Activated naive CD4-positive, alpha-beta T cell treated with anti-CD3 and anti-CD28 coated beads for 36 hours (primary cell): ENCODE data around the gene NBPF12. TPM values are rescaled to one million over a fixed set of nuclear protein-coding genes. Genes with fewer than 3 reads are reported as not detected.
"Not testable (repeated sequence)": the region's sequence is repeated elsewhere in the genome, so short reads cannot be mapped to it uniquely, and the experiment has no call there.

ENCODE experiments used
- CTCF ChIA-PET: fragments of 350-600 bp; sonication (Branson Sonifier 250); formaldehyde crosslinking; loops from one replicate; lab custom pipeline; 2021; ENCODE audit warnings: antibody characterized with exemption; lab: Charles Lee
- DNase-seq: peaks from one replicate; pipeline ENCODE4 v3.0.0-alpha.2; 2020
- H3K27ac Mint-ChIP-seq: one replicate; pipeline ENCODE4 v1.8.0; 2021; ENCODE audit warnings: mild to moderate bottlenecking, mixed read lengths
- H3K27me3 Mint-ChIP-seq: one replicate; pipeline ENCODE4 v1.8.0; 2021; ENCODE audit warnings: low read depth, mixed read lengths
- H3K36me3 Mint-ChIP-seq: one replicate; pipeline ENCODE4 v1.8.0; 2021; ENCODE audit warnings: low read depth, mixed read lengths
- H3K4me1 Mint-ChIP-seq: one replicate; pipeline ENCODE4 v1.8.0; 2021; ENCODE audit warnings: low read depth, mixed read lengths
- H3K4me3 Mint-ChIP-seq: one replicate; pipeline ENCODE4 v1.8.0; 2021; ENCODE audit warnings: mild to moderate bottlenecking, moderate library complexity, mixed read lengths
- H3K9me3 Mint-ChIP-seq: one replicate; pipeline ENCODE4 v1.8.0; 2021; ENCODE audit warnings: mixed read lengths
- intact Hi-C: fragments of 100-400 bp; cut with micrococcal nuclease; formaldehyde crosslinking; loops from one replicate; pipeline ENCODE4 v1.15.1; 2023
- total RNA-seq, 2 experiments: library from RNA; stranded (reverse); gene quantifications; one replicate each; pipeline ENCODE4 v1.2.3, GENCODE V29; 2021

The NBPF12 gene
- total RNA-seq, 2 experiments from 2014 or later = 6.1 to 6.2 TPM

- H3K36me3 Mint-ChIP-seq, H3K9me3 Mint-ChIP-seq, H3K27me3 Mint-ChIP-seq, H3K4me3 Mint-ChIP-seq, CTCF ChIA-PET, intact Hi-C loops, H3K4me1 Mint-ChIP-seq, DNase-seq, H3K27ac Mint-ChIP-seq: not testable (repeated sequence)
Measured at GRCh38 chr1:147026975-147027374, 88.9 kb downstream of the NBPF12 start.

DNA sequence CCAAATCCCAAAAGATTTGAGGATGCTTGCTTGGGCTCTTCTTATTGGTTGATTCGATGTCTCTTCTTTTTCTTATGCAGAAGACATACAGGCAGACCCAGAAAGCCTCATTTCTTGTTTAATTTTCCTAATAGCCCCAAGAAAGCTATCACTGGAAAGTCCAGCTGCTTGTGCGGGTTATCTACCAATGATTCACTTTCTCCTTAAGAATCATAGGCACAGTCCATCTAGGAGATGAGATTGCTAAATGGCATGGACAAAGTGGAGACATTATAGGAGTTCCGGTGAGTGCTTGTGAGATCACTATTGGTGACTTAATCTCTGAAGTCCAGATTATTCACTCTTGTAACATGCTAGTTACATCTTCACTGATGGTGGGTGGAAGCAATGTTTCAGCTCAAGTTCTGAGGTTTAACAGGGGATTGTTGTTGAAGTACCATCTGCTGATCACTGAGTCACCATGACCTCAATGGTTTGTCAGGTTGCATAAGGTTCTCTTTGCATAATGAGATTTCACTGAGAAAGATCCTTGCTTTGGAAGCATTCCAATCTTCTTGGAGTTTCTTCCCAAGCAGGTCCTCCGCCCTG is 92.0 kb downstream of the NBPF12 start:
- CTCF ChIA-PET = interaction anchor here (0.6 kb wide), 1 partner anchor 409 kb away, joined by 3 read pairs; no protein-coding TSS in a partner anchor
- H3K4me3 Mint-ChIP-seq, H3K27me3 Mint-ChIP-seq, H3K4me1 Mint-ChIP-seq, H3K9me3 Mint-ChIP-seq, H3K27ac Mint-ChIP-seq, intact Hi-C loops, H3K36me3 Mint-ChIP-seq, DNase-seq: not testable (repeated sequence)

GRCh38 chr1:147039916-147040315 is 101.8 kb downstream of the NBPF12 start:
- DNase-seq = no peak
- Mint-ChIP-seq H3K4me1 (peaks cover 18% of the 10 kb centered on the region), H3K4me3 (no peak overlapping the region), H3K36me3 (no peaks in the 10 kb centered on the region), H3K27ac (no peak overlapping the region), H3K27me3 (no peaks in the 10 kb centered on the region), H3K9me3 (no peaks in the 10 kb centered on the region)
- CTCF ChIA-PET = no interaction called here
- intact Hi-C loops = no loop called here

DNA sequence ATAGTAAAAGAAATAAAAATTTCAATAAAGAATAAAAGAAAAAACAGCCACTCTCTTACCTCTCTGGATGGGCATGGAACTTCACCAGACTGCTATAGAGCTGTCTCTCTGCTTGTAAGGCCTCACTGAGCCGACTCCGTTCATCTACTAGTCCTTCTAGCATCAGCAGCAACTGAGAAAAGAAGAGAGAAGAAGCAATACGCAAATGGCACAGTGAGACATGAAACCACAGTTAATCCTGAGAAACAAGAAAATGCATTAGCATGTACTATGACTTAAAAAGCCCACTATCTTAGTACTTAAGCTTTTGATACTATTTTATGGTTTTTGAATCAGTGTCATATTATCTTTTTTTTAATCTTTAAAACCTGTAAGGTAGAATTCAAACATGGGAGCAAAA is 104.8 kb downstream of the NBPF12 start:
- H3K27ac Mint-ChIP-seq, DNase-seq, H3K36me3 Mint-ChIP-seq, intact Hi-C loops, H3K27me3 Mint-ChIP-seq, H3K9me3 Mint-ChIP-seq, H3K4me3 Mint-ChIP-seq: not testable (repeated sequence)
- CTCF ChIA-PET = interaction anchor here (0.8 kb wide), 1 partner anchor 37 kb away, joined by 4 read pairs; no protein-coding TSS in a partner anchor
- peaks cover 37% of the 10 kb centered on the region for H3K4me1 Mint-ChIP-seq

GRCh38 chr1:147044511-147044910 is 106.4 kb downstream of the NBPF12 start:
- H3K27me3 Mint-ChIP-seq, DNase-seq, H3K36me3 Mint-ChIP-seq, CTCF ChIA-PET, H3K4me3 Mint-ChIP-seq, intact Hi-C loops, H3K9me3 Mint-ChIP-seq: not testable (repeated sequence)
- H3K27ac Mint-ChIP-seq = peak overlapping the region; percentile 33
- peaks cover 42% of the 10 kb centered on the region for H3K4me1 Mint-ChIP-seq

Other genes starting within 250 kb of the NBPF12 start
- 1 to 10 TPM; 3.4 to 4.4 TPM for gene PRKAB2, start 234.1 kb downstream of the NBPF12 start, total RNA-seq